ENCODE results near the gene CNP.

CNP gene

DNA sequence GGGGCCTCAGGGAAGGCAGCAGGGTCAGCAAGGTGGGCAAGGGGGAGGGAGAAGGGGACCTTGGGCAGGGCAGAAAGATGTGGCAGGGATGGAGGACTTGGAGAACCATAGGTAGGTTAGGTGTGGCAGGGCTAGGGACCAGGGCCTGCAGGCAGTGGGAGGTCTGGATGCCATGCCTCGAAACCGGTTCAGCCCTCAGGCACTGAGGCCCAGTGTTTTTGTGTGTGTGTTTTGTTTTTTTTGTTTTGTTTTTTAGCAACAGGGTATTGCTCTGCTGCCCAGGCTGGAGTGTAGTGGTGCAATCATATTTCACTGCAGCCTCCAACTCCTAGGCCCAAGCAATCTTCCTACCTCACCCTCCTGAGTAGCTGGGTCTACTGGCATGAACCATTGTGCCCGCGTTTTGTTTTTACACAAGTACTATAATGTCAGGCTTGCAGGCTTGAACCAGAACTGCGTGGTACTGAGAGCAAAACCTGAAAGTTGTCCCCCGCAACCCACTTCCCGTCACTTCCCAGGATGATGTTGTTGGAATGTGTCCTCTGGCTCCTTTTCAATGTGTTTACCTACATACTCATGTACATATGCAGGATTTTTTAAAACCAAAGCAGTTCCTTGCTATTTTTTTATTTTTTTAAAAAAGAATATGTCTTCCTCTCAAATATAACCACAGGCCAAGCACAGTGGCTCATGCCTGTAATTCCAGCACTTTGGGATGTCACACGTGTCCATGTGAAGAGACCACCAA, 23.8 kb upstream of the CNP start:
- DNase-seq: no peak

DNA sequence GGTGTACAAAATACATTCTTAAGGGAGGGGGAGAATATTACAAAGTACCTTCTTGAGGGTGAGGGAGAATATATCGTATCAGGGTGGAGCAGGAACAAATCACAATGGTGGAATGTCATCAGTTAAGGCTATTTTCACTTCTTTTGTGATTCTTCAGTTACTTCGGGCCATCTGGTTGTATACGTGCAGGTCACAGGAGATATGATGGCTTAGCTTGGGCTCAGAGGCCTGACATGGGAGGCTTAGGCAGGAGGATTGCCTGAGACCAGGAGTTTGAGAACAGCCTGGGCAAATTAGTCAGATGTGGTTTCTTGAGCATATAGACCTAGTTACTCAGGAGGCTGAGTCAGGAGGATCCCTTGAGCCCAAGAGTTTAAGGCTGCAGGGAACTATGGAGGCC, 23.1 kb upstream of the CNP start:
- DNase-seq: no peak

DNA sequence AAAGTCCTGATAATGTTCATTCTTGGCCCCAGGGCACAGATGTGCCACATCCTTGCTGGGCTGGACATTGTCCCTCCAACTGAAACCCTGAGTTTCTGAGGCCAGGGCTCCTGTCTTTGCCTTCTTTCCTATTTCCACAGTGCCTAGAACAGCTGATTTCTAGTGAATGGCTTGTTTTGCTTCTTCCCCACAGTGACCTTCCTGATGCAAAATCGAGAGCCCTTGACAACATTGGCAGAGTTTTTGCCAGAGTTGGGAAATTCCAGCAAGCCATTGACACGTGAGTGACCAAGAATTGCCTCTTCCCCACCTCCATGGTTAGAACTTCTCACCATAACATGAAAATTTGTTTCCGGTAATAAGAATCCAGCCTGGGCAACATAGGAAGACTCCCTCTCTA, 21.7 kb upstream of the CNP start:
- no peak for DNase-seq

DNA sequence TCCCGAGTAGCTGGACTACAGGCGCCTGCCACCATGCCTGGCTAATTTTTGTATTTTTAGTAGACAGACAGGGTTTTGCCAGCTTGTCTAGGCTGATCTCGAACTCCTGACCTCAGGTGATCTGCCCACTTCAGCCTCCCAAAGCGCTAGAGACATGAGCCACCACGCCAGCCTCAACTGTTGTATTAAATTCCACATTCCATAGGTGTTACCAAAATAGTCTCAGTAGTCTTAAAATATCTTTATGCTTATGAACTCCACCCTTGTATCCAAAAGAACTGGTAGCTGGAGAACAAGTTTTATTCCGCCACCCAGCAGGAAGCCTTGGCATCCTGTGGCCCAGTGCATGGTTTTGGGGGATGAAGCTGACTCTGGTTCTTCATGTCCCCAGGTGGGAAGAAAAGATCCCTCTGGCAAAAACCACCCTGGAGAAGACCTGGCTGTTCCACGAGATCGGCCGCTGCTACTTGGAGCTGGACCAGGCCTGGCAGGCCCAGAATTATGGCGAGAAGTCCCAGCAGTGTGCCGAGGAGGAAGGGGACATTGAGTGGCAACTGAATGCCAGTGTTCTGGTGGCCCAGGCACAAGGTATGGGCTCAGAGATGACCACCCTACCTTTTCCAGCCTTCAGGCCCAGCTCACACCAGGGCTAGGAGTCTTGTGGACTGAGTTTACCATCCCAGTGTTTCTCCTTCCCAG, 17.7 kb upstream of the CNP start:
- no peak for DNase-seq

DNA sequence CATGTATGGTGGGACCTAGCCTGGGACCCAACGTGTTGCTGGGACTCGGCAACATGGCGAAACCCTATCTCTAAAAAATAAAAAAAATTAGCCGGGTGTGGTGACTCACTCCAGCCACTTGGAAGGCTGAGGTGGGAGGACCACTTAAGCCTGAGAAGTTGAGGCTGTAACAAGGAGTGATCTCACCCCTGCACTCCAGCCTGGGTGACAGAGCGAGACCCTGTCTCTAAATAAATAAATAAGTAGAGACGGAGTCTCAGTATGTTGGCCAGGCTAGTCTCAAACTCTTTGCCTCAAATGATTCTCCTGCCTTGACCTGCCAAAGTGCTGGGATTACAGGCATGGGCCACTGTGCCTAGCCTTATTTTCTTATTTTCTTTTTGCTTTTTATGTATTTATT, 10.1 kb upstream of the CNP start:
- no peak for DNase-seq

DNA sequence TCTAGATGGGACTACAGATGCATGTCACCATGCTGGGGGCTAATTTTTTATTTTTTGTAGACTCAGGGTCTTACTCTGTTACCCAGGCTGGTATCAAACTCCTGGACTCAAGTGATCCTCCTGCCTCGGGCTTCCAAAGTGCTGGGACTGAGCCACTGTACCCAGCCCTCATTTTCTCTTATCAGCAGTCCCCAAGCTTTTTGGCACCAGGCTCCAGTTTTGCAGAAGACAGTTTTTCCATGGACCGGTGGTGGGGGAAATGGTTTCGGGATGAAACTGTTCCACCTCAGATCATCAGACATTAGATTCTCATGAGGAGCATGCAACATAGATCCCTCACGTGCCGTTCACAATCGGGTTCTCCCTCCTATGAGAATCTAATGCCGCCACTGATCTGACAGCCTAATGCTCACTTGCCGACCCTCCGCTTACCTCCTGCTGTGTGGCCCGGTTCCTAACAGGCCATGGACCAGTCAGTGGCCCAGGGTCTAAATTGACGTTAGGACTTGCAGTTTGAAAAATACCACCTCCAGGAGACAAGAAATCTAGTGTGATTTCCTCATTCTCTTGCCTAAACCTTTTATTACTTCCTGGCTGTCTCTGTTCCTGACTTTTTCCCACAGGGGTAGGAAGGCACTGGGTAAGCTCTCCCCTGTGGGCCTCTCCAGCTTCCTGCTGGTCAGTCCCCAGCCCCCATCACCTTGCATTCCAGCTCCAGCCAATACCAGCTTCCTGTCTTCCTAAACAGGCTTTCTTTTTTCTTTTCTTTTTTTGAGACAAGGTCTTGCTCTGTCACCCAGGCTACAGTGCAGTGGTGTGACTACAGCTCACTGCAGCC, 9.3 kb upstream of the CNP start:
- no peak for DNase-seq

DNA sequence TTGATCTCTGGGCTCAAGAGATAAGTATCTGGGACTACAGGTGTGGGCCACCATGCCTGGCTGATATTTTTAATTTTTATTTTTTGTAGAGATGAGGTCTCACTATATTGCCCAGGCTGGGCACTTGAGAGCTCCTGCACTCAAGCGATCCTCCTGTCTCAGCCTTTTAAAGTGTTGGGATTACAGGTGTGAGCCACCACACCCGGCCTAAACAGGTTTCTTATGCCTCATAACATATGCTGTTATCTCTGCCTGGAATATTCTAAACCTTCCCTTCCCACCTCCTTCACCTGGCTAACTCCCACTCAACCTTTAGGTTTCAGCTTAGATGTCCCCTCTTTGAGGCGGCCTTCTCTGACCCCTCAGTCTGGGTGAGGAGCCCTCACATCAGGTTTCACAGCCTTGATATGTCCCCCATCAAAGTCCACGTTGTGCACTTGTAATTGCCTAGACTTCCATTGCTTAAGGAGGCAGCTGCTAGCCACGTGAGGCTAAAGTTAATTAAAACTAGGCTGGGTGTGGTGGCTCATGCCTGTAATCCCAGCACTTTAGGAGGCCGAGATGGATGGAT, 8.6 kb upstream of the CNP start:
- DNase-seq: no peak

DNA sequence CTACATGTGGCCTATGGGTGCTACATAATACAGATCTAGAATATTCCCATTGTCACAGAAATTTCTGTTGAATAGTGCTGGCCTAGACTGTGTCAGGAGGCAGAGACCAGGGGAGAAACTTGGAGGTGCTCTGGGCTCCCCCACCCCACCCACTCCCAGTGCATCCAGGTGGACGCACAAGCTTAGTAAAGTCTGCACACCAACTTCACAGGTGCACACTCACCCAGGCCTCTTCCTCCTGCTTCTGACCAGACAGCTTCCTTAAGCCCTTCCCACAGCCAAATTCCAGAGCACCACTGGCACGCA, 7.6 kb upstream of the CNP start:
- DNase-seq: no peak

DNA sequence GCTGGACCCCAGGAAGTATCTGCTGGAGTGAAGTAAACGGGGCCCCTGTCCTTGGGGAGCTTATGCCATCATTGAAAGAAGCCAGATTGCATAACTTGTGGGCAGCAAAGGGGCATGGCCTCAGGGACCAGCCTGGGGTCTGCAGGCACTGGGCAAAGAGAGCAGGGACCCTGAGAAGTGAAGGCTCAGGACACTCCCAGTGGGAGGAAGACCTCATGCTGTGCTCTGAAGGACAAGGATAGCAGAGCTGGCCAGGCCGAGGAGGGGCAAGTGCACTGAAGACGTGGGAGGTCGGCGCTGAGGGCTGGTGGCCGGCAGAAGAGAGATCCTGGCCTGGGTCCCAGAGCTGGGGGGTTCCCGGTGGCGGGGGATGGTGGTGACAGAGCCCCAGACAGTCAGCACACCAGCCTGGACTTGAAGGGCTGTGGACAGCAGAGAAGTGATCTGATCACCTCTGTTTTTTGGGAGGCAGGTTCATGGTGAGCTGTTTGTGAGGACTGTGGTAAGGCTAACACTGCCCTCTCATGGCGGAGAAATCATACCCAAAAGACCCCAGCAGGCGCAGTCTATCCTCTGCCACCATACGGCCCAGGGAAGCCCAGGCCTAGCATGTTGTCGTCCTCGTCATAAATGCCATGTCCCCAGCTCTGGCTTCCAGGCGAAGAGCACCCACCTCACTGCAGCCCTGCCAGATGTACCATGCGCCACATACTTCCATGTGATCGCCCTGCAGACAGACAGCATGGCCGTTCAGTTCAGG, 7.1 kb upstream of the CNP start:
- no peak for DNase-seq

DNA sequence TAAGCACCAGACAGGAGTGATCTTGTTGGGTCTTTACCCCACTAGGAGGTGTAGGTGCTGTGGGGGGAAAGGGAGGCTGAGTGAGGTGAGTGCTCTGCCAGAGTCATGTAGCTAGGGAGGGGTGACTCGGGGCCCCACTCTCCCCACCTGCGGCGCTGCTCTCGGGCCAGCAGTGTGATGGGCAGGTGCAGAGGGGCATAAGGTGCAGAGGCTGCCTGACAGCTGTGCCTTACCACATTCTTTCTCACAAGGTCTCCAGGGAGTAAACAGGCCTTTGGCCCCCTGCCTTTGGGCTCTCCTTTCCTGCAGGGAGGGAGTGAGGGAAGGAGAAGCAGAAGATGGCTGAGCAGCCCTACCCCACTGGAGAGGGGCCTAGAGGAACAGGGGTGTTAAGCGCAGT, 4.5 kb upstream of the CNP start:
- no peak for DNase-seq

DNA sequence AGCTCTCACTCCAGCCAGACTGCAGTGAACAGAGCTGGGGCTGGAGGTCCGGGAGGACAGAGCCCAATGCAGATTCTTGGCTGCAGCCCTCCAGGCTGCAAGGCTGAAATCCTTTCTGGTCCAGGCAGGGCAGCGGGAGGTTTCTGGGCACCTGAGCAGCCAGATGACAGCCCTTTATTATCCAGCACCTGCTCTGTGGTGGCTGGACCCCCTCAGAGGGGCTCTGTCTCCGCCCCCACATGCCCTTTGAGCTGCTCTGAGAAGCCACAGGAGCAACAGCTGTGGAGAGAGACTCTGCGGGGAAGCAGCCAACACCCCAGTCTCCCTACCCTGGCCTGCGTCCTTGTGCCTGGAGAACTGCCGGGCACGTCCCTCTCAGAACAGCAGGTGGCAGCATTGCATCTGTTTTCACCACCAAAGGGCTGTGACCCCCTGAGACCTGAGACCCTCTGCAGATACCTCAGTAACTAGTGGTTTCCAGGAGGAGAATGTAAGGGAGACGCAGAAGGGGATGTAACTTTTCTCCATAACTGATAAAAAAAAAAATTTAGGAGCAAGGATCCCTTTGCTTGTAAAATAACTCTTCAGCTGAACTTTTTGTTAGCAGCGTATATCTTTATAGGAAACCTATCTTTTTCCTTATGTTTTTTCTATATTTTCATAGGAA, 3.7 kb upstream of the CNP start:
- DNase-seq: peak; percentile 73

DNA sequence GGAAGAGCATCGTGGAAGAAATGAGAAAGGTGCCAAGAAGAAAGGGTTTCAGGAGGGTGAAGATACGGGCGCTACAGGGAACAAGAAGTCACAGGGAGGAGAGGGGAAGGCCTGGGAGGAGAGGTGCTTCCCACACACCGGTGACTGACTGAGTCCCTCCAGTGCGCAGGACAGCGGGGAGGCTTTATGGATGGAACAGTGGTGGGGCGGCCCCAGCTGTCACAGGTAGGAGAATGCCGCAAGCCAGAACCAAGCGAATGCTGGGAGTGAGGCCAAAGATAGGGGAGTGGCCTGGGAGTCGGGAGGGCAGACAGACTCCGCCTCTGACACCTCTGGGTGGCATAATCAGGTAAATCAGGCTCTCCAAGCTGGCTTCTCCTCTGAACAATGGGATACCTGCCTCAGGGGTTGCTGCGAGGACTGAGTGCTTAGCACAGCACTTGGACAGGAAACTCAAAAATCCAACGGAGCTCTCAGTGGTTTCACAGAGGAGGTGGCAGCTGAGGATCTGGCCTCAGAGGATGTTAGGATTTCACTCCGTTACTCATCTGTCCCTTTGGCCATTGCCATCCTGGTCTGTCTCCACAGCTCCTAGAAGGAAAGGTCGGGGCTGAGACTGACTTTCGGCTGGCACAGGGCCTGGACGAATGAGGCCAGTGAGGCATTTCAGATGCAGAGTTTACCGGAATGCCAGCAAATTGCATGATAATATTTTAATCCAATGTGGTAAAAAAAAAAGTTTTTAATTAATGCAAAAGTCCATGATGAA, 717 bp upstream of the CNP start:
- DNase-seq: peak; percentile 64

DNA sequence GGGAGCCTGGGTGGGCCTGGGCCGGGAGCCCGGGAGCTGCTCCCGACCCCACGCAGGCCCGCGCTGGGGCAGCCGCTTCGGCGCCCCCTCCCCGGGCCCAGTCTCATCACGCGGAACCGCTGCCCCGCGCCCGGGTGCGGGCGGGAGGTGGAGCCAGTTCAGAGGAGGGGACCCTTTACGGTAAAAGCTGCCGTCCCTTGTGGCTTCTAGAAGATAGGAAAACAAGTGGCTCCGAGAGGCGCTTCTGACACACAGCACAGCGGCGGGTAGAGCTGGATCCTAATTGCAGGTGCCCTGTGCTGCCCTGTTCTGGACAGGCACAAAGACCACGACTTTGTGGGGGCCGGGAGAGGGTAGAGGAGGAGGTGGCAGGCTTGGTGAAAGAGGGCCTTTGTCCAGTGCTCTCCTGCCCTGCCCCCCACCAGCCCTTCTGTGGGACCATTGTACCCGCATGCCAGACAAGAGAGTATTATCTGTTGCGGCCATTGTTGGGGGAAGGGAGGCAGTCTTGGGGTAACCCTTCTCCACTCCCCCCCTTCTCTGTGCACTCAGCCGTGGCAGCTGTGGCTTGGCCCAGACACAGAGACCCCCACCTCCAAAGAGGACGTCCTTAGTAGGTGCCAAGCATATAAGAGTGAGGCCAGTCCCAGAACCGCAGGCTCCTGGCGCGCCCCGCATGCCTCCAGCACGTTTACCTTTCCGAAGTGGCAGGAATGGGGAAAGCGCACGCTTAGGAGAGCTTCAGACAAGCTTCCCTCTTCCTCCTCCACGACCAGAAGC, 736 bp downstream of the CNP start:
- DNase-seq: peak; percentile 48

DNA sequence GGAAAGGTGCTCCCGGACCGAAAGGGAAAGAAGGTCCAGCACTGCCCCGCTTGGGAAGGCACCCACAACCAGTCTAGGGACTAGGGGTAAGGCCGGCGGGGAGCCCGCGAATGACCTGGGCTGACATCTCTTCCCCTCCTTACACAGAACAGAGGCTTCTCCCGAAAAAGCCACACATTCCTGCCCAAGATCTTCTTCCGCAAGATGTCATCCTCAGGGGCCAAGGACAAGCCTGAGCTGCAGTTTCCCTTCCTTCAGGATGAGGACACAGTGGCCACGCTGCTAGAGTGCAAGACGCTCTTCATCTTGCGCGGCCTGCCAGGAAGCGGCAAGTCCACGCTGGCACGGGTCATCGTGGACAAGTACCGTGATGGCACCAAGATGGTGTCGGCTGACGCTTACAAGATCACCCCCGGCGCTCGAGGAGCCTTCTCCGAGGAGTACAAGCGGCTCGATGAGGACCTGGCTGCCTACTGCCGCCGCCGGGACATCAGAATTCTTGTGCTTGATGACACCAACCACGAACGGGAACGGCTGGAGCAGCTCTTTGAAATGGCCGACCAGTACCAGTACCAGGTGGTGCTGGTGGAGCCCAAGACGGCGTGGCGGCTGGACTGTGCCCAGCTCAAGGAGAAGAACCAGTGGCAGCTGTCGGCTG, 1.5 kb downstream of the CNP start:
- no peak for DNase-seq

DNA sequence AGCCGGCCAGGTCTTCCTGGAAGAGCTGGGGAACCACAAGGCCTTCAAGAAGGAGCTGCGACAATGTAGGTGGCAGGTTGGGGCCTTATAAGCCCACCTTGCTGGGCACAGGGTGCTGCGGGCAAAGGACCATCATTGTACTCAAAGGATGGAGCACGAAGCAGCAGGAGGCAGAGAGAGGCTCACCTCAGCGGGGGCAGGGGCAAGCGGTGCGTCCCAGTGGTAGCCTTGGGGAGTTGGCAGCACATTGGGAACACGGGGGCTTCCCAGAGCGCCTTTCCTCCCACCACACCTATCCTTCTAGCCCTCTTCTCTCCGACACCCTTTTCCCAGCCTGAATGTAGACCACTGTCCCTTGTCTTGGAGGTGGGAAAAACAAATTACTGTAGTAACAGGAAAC, 2.1 kb downstream of the CNP start:
- DNase-seq: no peak

DNA sequence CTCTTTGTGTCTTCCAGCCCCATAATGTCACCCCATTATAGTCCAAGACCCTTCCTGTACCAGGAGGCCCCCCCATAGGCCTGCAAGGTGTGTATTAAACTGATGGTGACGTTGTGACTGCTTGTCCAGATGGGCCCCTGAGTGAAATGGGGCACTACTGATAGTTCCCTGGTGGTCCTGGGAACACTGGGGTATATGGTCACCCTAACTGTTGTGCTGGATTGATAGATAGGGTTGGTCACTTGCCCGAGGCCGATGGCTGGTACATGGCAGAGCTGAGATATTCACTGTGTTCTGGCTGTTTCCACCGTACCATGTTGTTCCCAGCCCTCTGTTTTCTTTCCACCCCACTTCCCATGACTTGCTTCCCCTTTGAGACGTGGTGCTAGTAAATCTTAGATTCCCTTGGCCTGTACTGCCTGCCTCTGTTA, 4.3 kb downstream of the CNP start:
- DNase-seq: no peak

DNA sequence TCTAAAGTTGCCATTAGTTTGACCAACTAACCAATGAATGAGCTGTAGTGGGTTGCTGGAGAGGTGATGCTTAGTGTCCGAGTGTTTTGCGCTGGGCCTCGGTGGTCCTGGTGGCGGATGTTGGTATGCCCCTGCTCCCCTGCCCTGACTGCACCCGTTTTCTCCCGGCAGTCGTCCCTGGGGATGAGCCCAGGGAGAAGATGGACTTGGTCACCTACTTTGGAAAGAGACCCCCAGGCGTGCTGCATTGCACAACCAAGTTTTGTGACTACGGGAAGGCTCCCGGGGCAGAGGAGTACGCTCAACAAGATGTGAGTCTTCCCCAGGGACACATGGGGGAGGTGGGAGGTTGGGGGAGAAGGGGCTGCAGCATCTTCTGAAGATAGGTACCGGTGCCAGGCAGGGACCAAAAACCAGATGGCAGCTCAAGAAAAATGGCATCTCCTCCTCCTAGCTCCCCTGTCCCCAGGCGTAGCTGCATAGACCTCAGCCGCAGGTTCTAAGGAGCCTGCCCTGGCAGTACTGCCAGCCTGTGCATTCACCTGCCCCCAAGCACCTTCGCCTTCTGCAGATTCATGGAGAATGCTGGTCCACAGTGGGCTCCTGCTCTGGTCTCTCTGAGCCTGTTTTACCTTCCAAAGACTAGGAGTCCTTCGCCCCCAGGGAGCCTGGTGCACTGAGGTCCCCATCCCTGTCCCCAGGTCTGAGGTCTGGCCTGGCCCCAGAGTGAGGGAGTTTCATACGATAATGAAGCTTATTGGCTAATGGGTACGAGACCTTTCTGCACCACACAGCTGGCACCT, 5.3 kb downstream of the CNP start:
- no peak for DNase-seq

DNA sequence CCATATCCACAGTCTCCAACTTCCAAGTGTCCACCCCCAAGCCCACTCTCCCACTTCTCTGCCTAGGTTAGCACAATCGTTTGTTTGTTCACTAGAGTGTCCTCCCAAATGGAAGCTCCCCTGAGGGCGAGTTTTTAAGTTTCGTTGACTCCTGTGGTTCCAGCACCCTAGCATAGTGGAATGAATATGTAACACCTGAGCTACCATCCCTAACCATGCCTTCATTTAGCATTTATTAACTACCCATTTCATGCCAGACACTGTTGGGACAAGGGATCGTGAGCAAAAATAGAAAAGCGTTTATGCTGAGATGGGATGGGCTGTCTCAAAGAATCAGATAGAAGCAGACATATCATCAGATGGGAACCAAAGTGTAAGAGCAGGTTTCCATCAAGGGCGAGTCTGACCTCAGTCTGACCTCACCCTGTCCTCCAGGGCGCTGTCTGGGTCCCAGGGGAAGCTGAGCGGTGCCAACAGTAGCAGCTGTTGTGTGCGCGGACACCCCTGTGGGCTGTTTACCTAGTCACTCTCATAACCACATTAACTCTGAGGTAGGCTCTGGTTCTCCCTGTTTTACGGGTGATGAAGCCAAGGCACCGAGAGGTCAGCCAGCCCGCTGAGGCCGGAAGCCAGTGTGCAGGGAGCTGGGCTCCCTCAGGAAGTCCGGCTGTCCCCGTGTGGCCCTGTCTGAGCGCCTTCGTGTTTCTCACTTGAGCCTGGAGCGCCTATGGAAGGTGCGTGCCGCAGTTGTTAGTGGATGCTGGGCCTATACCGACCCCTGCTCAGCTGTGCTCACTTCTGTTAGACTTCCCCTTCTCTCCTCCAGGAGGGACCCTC, 6.2 kb downstream of the CNP start:
- DNase-seq: no peak
